Neural crest cell (in vitro differentiated cells): ENCODE data around the gene KRTAP2-4. TPM values are rescaled to one million over a fixed set of nuclear protein-coding genes. Genes with fewer than 3 reads are reported as not detected.
A peak's percentile ranks its signal among the peaks of the same experiment; 100 is the strongest.
"Not testable (repeated sequence)": the region's sequence is repeated elsewhere in the genome, so short reads cannot be mapped to it uniquely, and the experiment has no call there.

Source experiments
- DNase-seq: peaks from one replicate; pipeline ENCODE4 v3.0.0; 2021; ENCODE audit warnings: low read depth, mixed read lengths, low spot score
- H3K27ac Mint-ChIP-seq: one replicate; pipeline ENCODE4 v1.8.0; 2021; ENCODE audit warnings: mild to moderate bottlenecking, mixed read lengths; ENCODE audit not compliant: unreplicated experiment
- H3K27me3 Mint-ChIP-seq: 2 replicates; pipeline ENCODE4 v1.8.0; 2021; ENCODE audit warnings: low read depth, mild to moderate bottlenecking, mixed read lengths
- H3K36me3 Mint-ChIP-seq: 2 replicates; pipeline ENCODE4 v1.8.0; 2021; ENCODE audit warnings: low read depth, mild to moderate bottlenecking, mixed read lengths
- H3K4me1 Mint-ChIP-seq: 2 replicates; pipeline ENCODE4 v1.8.0; 2021; ENCODE audit warnings: mixed read lengths
- H3K4me3 Mint-ChIP-seq: one replicate; pipeline ENCODE4 v1.8.0; 2021; ENCODE audit warnings: mild to moderate bottlenecking, mixed read lengths
- H3K9me3 Mint-ChIP-seq: 2 replicates; pipeline ENCODE4 v1.8.0; 2021; ENCODE audit warnings: mixed read lengths
- total RNA-seq: library from RNA; stranded (reverse); gene quantifications from 2 replicates; pipeline ENCODE4 v1.2.1, GENCODE V29; 2021
- TF ChIP-seq, protein P1 (sequence below): fragments of 200-600 bp; sonication (generic); conservative IDR thresholded peaks from 2 replicates; pipeline ENCODE4 v1.5.0; 2021; ENCODE audit warnings: antibody characterized with exemption, mild to moderate bottlenecking

The KRTAP2-4 gene
- total RNA-seq, 1 donor from 2014 or later, result not detected

DNA sequence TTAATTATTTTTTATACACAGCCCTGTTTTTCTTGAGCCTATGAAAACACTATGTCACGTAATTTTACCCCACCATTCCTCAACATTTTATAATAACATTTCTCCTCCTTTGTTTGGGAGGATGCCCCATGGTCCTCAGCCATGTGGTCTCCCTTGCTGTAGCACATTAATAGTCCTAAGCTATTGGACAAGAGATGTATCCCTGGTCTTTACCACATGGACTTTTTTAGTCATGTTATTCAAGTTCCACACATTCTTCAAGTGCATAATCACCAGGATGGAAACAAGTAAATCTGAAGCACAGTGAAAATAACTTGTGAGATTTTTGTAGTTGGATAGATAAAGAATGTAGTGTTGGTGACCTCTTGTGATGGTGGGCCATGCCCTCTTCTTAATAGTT lies 3.7 kb downstream of the KRTAP2-4 start:
- TF ChIP-seq, protein P1, sequence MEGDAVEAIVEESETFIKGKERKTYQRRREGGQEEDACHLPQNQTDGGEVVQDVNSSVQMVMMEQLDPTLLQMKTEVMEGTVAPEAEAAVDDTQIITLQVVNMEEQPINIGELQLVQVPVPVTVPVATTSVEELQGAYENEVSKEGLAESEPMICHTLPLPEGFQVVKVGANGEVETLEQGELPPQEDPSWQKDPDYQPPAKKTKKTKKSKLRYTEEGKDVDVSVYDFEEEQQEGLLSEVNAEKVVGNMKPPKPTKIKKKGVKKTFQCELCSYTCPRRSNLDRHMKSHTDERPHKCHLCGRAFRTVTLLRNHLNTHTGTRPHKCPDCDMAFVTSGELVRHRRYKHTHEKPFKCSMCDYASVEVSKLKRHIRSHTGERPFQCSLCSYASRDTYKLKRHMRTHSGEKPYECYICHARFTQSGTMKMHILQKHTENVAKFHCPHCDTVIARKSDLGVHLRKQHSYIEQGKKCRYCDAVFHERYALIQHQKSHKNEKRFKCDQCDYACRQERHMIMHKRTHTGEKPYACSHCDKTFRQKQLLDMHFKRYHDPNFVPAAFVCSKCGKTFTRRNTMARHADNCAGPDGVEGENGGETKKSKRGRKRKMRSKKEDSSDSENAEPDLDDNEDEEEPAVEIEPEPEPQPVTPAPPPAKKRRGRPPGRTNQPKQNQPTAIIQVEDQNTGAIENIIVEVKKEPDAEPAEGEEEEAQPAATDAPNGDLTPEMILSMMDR, result no peak
- H3K9me3 Mint-ChIP-seq, result peaks cover 7% of the 10 kb centered on the region

DNA sequence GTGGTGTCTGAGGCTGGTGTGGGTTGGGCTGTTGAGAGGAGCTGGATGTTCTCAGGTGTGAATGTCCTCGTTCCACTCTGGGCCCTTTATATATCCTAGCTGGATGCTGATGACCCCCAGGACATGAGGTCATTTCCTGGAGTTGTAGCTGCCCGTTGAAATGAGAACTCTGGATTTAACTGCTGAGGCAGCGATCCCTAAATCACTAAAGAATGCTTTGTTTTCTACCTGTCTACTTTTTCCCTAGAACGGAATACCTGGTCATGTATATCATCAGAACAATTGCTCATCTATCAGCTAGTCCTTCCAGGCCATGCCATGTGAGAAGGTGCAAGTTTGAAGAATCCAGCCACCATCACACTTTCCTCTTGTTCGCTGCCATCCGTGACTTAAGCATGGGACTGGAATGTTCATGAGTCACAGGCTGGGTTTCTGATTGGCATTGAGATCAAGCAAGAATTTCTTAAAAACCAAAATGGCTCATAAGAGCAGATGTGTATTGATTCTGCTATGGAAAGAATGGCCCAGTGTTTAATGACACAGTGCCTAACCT lies 5.6 kb downstream of the KRTAP2-4 start, which contains the start of gene KRTAP2-3:
TSS of gene KRTAP2-3 (minus strand) at position 63 of the 553 bp plus-strand sequence. CDS start 64 bp downstream, outside the sequence.
- TF ChIP-seq, protein P1, result no peak
- no peak within 1 kb of the TSS for H3K4me3 Mint-ChIP-seq
- DNase-seq, result no peak
- peaks cover 7% of the 10 kb centered on the region for H3K9me3 Mint-ChIP-seq
- no peaks in the 10 kb centered on the region for H3K27me3 Mint-ChIP-seq
- no peak within 1 kb of the TSS for H3K27ac Mint-ChIP-seq
- no peaks in the 10 kb centered on the region for H3K36me3 Mint-ChIP-seq
- peaks cover 8% of the 10 kb centered on the region for H3K4me1 Mint-ChIP-seq

More for the DNA sequence above, 3.7 kb downstream of the KRTAP2-4 start:
- no peak for DNase-seq
- Mint-ChIP-seq H3K4me1 (peaks cover 8% of the 10 kb centered on the region), H3K4me3 (no peak overlapping the region), H3K27me3 (no peaks in the 10 kb centered on the region), H3K27ac (peak overlapping the region; percentile 43), H3K36me3 (no peaks in the 10 kb centered on the region)

DNA sequence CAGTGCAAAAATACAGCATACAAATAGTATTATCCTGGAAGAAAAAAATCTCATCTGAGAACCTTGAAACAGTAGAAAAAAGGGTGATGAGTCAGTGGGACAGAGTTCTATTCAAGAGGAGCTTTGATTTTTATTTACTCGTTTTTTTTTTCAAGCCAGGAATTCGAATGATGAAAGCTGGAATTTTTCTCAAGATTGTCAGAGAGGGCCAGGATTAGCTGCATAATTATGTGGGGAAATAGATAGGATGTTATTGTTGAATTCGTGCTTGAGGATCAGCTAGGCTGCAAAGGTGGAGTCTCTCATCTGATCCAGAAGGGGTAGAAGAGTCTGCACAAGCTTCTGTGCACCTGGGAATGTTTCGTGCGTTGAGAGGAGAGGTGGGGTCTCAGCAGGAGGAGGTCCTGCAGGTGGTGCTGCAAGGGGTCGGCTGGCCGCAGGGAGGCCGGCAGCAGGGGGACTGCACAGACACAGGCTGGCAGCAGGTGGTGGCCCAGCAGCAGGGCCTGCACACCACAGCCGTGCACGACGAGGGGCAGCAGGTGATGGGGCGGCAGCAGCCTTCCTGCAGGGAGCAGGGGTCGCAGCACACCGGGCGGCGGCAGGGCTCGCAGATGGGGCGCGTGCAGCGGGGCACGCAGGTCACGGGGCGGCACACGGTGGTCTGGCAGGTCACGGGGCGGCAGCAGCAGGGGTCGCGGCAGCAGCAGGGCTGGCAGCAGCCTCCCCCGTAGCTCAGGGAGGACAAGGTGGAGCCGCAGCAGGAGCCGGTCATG lies 6.2 kb downstream of the KRTAP2-4 start:
- H3K4me3 Mint-ChIP-seq, H3K36me3 Mint-ChIP-seq, H3K9me3 Mint-ChIP-seq, H3K4me1 Mint-ChIP-seq, DNase-seq, H3K27ac Mint-ChIP-seq, H3K27me3 Mint-ChIP-seq: not testable (repeated sequence)

DNA sequence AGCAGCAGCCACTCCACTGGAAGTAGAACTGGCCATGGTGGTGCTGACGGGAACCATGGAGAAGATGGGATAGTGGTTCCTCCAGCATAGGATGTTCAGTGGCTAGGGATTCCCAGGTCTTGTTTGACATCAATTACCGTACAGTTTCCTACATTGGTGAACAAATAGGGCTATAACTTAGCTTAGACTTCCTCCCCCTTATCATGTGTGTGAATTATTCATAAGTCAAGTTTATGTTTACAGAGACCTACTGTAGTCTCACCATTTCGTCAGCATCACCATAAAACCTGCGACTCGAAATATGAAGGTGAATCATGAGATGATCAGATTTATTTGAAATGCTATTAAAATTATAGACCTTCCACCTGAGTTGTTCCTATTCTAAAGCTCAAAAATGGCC lies 6.9 kb downstream of the KRTAP2-4 start:
- DNase-seq, result no peak
- H3K4me3 Mint-ChIP-seq, result no peak overlapping the region
- peaks cover 8% of the 10 kb centered on the region for H3K4me1 Mint-ChIP-seq
- H3K27ac Mint-ChIP-seq, result no peak overlapping the region
- H3K36me3 Mint-ChIP-seq, result no peaks in the 10 kb centered on the region
- peaks cover 7% of the 10 kb centered on the region for H3K9me3 Mint-ChIP-seq
- H3K27me3 Mint-ChIP-seq, result no peaks in the 10 kb centered on the region
- TF ChIP-seq, protein P1, result no peak

DNA sequence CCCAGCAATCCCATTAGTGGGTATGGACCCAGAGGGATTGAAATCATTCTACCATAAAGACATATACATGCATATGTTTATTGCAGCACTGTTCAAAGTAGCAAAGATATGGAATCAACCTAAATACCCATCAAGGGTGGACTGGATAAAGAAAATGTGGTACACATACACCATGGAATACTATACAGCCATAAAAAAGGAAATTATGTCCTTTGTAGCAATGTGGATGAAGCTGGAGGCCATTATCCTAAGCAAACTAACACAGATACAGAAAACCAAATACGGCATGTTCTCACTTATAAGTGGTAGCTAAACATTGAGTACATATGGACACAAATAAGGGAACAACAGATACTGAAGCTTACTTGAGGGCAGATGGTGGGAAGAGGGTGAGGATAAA lies 8.1 kb downstream of the KRTAP2-4 start:
- no peak overlapping the region for H3K4me3 Mint-ChIP-seq
- no peak for DNase-seq
- H3K27me3 Mint-ChIP-seq, result no peaks in the 10 kb centered on the region
- peaks cover 9% of the 10 kb centered on the region for H3K9me3 Mint-ChIP-seq
- peaks cover 8% of the 10 kb centered on the region for H3K4me1 Mint-ChIP-seq
- TF ChIP-seq, protein P1, result no peak
- no peaks in the 10 kb centered on the region for H3K36me3 Mint-ChIP-seq
- no peak overlapping the region for H3K27ac Mint-ChIP-seq

DNA sequence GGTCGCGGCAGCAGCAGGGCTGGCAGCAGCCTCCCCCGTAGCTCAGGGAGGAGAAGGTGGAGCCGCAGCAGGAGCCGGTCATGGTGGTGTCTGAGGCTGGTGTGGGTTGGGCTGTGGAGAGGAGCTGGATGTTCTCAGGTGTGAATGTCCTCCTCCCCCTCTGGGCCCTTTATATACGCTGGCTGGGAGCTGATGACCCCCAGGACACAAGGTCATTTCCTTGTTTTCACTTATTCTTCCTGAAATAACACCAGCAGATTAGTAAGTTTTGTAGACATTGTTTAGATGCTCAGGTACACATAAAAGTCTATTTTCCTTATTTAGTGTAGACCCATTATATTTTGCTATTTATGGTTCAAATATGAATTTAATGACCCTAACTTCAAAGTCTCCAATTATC lies 10.5 kb downstream of the KRTAP2-4 start, which contains the start of gene KRTAP2-2:
TSS of gene KRTAP2-2 (minus strand) at position 101 of the 400 bp plus-strand sequence. CDS start at position 82, 19 bp downstream.
- H3K36me3 Mint-ChIP-seq, H3K4me3 Mint-ChIP-seq, DNase-seq, H3K9me3 Mint-ChIP-seq, H3K27ac Mint-ChIP-seq, H3K27me3 Mint-ChIP-seq, H3K4me1 Mint-ChIP-seq: not testable (repeated sequence)

DNA sequence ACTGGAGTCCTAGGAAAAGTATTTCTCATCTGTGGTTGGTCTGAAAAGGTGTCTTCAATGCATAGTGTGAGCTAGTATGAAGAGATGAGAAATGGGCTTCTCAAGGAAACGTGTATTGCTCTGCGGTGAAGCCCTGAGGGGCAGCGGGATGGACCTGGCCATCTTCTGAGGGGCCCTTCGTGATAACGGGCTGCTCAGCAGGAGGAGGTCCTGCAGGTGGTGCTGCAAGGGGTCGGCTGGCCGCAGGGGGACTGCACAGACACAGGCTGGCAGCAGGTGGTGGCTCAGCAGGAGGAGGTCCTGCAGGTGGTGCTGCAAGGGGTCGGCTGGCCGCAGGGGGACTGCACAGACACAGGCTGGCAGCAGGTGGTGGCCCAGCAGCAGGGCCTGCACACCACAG lies 11.1 kb downstream of the KRTAP2-4 start:
- H3K4me3 Mint-ChIP-seq, H3K36me3 Mint-ChIP-seq, DNase-seq, H3K9me3 Mint-ChIP-seq, H3K27ac Mint-ChIP-seq, H3K4me1 Mint-ChIP-seq, H3K27me3 Mint-ChIP-seq: not testable (repeated sequence)
